GM23248 (cell line): ENCODE results near the gene PTCH1. TPM values are rescaled to one million over a fixed set of nuclear protein-coding genes. Genes with fewer than 3 reads are reported as not detected.
A peak's percentile ranks its signal among the peaks of the same experiment; 100 is the strongest.

Experiments
- DNase-seq: peaks from one replicate; pipeline ENCODE4 v3.0.0-alpha.2; 2015
- H2AFZ ChIP-seq: fragments of 200-600 bp; sonication (generic); 2 replicates; pipeline ENCODE4 v1.6.1; 2016; ENCODE audit warnings: antibody characterized with exemption
- H3F3A ChIP-seq: fragments of 200-600 bp; sonication (generic); 2 replicates; pipeline ENCODE4 v1.6.1; 2016; ENCODE audit warnings: mild to moderate bottlenecking, antibody characterized with exemption, mixed run types; ENCODE audit not compliant: insufficient read depth
- H3K27ac ChIP-seq: fragments of 200-600 bp; sonication (generic); 2 replicates; pipeline ENCODE4 v1.5.1; 2016; ENCODE audit warnings: mild to moderate bottlenecking
- H3K27me3 ChIP-seq: fragments of 200-600 bp; sonication (generic); replicated peaks from 2 replicates; pipeline ENCODE4 v1.6.1; 2016; ENCODE audit warnings: mild to moderate bottlenecking; ENCODE audit not compliant: insufficient read depth
- H3K36me3 ChIP-seq: fragments of 200-600 bp; sonication (generic); 2 replicates; pipeline ENCODE4 v1.6.1; 2016; ENCODE audit warnings: low read depth, mild to moderate bottlenecking
- H3K4me1 ChIP-seq: fragments of 200-600 bp; sonication (generic); 2 replicates; pipeline ENCODE4 v1.6.1; 2016; ENCODE audit warnings: mild to moderate bottlenecking; ENCODE audit not compliant: insufficient read depth
- H3K4me2 ChIP-seq: fragments of 200-600 bp; sonication (generic); one replicate; pipeline ENCODE4 v1.6.1; 2016; ENCODE audit warnings: mild to moderate bottlenecking; ENCODE audit not compliant: unreplicated experiment
- H3K4me3 ChIP-seq: fragments of 200-600 bp; sonication (generic); 2 replicates; pipeline ENCODE4 v1.5.1; 2016; ENCODE audit warnings: mild to moderate bottlenecking
- H3K79me2 ChIP-seq: fragments of 200-600 bp; sonication (generic); 2 replicates; pipeline ENCODE4 v1.6.1; 2016; ENCODE audit warnings: mild to moderate bottlenecking; ENCODE audit not compliant: insufficient read depth
- H3K9ac ChIP-seq: fragments of 200-600 bp; sonication (generic); 2 replicates; pipeline ENCODE4 v1.6.1; 2016; ENCODE audit warnings: mild to moderate bottlenecking
- H3K9me2 ChIP-seq: fragments of 200-600 bp; sonication (generic); 2 replicates; pipeline ENCODE4 v1.6.1; 2016; ENCODE audit warnings: mixed run types, mild to moderate bottlenecking, moderate library complexity; ENCODE audit not compliant: insufficient read depth
- H3K9me3 ChIP-seq: fragments of 200-600 bp; sonication (generic); one replicate; pipeline ENCODE4 v1.6.1; 2017; ENCODE audit warnings: low read depth
- H4K20me1 ChIP-seq: fragments of 200-600 bp; sonication (generic); 2 replicates; pipeline ENCODE4 v1.6.0; 2016; ENCODE audit not compliant: insufficient read depth
- EZH2 ChIP-seq: fragments of 200-600 bp; sonication (generic); IDR thresholded peaks from 2 replicates; pipeline ENCODE4 v1.6.1; 2018; ENCODE audit warnings: antibody characterized with exemption, mild to moderate bottlenecking; ENCODE audit not compliant: insufficient read depth, poor library complexity, severe bottlenecking
- EZH2phosphoT487 ChIP-seq: fragments of 200-600 bp; sonication (generic); IDR thresholded peaks from 2 replicates; pipeline ENCODE4 v1.6.1; 2018; ENCODE audit warnings: antibody characterized with exemption, moderate library complexity, mild to moderate bottlenecking, low read depth; ENCODE audit not compliant: insufficient read depth
- WGBS, 2 experiments: methylation state at CpG; one replicate each; pipeline ENCODE4 v1.1.6; 2015 to 2017; ENCODE audit warnings: low lambda C conversion rate in 2 of 2, low coverage in 1 of 2; ENCODE audit errors: missing lambda C conversion rate in 2 of 2; 5-methylcytosine and 5-hydroxymethylcytosine counted together
- in situ Hi-C: fragments of 300-500 bp; cut with MboI; formaldehyde crosslinking; loops from 2 replicates; pipeline ENCODE4 v1.15.0; 2020
- polyA plus RNA-seq: library from polyadenylated mRNA; unstranded; fragments of >200 nt; fragmentation: Nextera tagmentation; extraction: Ambion mirVana; gene quantifications from 2 replicates; pipeline ENCODE4 v1.2.1, GENCODE V29; 2016
- total RNA-seq: library from RNA; depleted of rRNA; stranded (reverse); fragments of >200 nt; shearing (Covaris generic); gene quantifications from 2 replicates; pipeline ENCODE4 v1.2.3, GENCODE V29; 2014; rRNA removed

PTCH1 gene
- total RNA-seq = 1.4 and 3.8 TPM in 2 replicates
- polyA plus RNA-seq = 5.5 and 7.3 TPM in 2 replicates

DNA sequence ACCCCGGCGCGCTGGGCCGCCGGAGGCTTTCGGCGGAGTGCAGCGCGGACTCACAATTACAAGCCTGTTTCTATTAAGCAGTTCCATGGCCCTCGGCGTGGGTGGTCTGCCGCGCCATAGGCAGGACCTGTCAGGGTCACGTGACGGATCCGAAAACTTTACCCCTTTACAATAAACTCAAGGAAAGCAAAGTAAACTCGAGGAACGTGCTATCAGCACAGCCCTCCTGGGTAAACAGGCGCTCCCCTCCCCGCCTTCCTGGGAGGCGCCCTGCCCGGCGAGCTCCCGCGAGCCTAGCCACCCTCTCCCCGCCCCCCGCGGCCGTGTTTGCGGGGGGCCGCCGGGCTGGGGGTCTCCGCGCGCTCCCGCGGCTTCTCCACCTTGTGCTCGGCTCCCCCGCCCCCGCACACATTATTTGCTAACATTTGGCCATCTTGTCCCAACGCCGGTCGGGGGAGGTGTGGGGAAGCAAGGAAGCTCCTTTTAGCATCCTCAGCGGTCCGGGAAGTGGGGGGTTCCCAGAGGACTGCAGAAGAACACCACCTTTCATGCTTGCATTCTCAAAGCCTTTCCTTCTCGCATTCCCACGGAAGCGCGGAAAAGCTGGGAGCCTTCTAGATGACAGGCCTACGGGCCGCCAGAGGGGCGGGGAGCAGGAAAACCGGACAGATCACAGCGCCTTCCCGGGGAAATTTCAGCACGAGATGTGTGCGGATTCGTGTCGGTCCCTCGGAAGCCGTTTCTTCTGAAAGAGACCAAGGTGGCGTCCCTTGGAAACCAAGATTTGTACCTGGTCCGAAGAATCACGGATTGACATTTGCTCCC lies at the start of gene PTCH1:
Gene PTCH1, minus strand, starts transcription at position 238 of the 825 bp plus-strand sequence.
- peak; percentile 75 for DNase-seq
- in situ Hi-C loops = no loop called here
- H3F3A ChIP-seq = no peaks in the 10 kb centered on the region
- no peak for TF ChIP-seq EZH2
- no peak for TF ChIP-seq EZH2phosphoT487
- H3K27ac ChIP-seq = no peak within 1 kb of the TSS
- 0 out of 2 replicates have a peak, but pooled peaks cover 3% of the 10 kb centered on the region for H3K4me1 ChIP-seq
- peak within 1 kb of the TSS; percentile 99 for H2AFZ ChIP-seq
- 3 to 4% methylated on average over 50 to 64 of the region's 64 CpGs for WGBS, 2 experiments
- no peaks in the 10 kb centered on the region for H3K9me2 ChIP-seq
- H3K36me3 ChIP-seq = no peaks in the 10 kb centered on the region
- no peaks in the 10 kb centered on the region for H4K20me1 ChIP-seq
- H3K4me2 ChIP-seq = peak within 1 kb of the TSS; percentile 92
- peaks cover 6% of the 10 kb centered on the region; the same call in 1 of the 2 replicates for H3K79me2 ChIP-seq
- H3K9ac ChIP-seq = peak within 1 kb of the TSS; percentile 46
- H3K9me3 ChIP-seq = no peaks in the 10 kb centered on the region
- H3K27me3 ChIP-seq = peaks cover 8% of the 10 kb centered on the region
- peak within 1 kb of the TSS; percentile 87 for H3K4me3 ChIP-seq

GRCh38 chr9:95565982-95566381 lies 49.2 kb upstream of the PTCH1 start:
- Histone ChIP-seq H3K9ac (no peak overlapping the region), H3K4me1 (0 out of 2 replicates have a peak, but pooled peaks cover 8% of the 10 kb centered on the region), H3K4me3 (no peak overlapping the region), H3K27ac (no peak overlapping the region), H3K79me2 (no peaks in the 10 kb centered on the region), H3K9me3 (no peaks in the 10 kb centered on the region), H3K4me2 (no peak overlapping the region), H4K20me1 (no peaks in the 10 kb centered on the region), H3F3A (no peaks in the 10 kb centered on the region), H3K27me3 (no peaks in the 10 kb centered on the region; the same call in 1 of the 2 replicates), H2AFZ (no peak overlapping the region), H3K36me3 (no peaks in the 10 kb centered on the region), H3K9me2 (no peaks in the 10 kb centered on the region)
- in situ Hi-C loops = no loop called here
- TF ChIP-seq EZH2phosphoT487 (no peak), EZH2 (no peak)
- WGBS, 2 experiments = 79 to 82% methylated on average over 5 of the region's 5 CpGs
- no peak for DNase-seq

GRCh38 chr9:95561913-95562312 lies 45.1 kb upstream of the PTCH1 start:
- H3K9ac ChIP-seq = no peak overlapping the region
- H2AFZ ChIP-seq = no peak overlapping the region
- no peaks in the 10 kb centered on the region for H3K9me2 ChIP-seq
- no peak overlapping the region for H3K4me2 ChIP-seq
- in situ Hi-C loops = no loop called here
- no peak overlapping the region for H3K27ac ChIP-seq
- no peak for DNase-seq
- no peaks in the 10 kb centered on the region for H3K4me1 ChIP-seq
- no peaks in the 10 kb centered on the region for H3K36me3 ChIP-seq
- H3K79me2 ChIP-seq = no peaks in the 10 kb centered on the region
- no peaks in the 10 kb centered on the region; the same call in 1 of the 2 replicates for H3K27me3 ChIP-seq
- TF ChIP-seq EZH2 (no peak), EZH2phosphoT487 (no peak)
- H3K9me3 ChIP-seq = no peaks in the 10 kb centered on the region
- no peaks in the 10 kb centered on the region for H4K20me1 ChIP-seq
- H3F3A ChIP-seq = no peaks in the 10 kb centered on the region
- no peak overlapping the region for H3K4me3 ChIP-seq
- 75 to 83% methylated on average over 12 of the region's 12 CpGs for WGBS, 2 experiments

- 71 to 82% methylated on average over 10 to 11 of the region's 11 CpGs for WGBS, 2 experiments
- Histone ChIP-seq H3K27ac (no peak overlapping the region), H3K27me3 (no peaks in the 10 kb centered on the region; the same call in 1 of the 2 replicates), H3K9me2 (no peaks in the 10 kb centered on the region), H3K9ac (no peak overlapping the region), H3K4me2 (no peak overlapping the region), H4K20me1 (no peaks in the 10 kb centered on the region), H3K79me2 (no peaks in the 10 kb centered on the region), H3K4me1 (no peaks in the 10 kb centered on the region), H3K9me3 (no peaks in the 10 kb centered on the region), H3F3A (no peaks in the 10 kb centered on the region), H2AFZ (no peak overlapping the region), H3K4me3 (no peak overlapping the region), H3K36me3 (no peaks in the 10 kb centered on the region)
- in situ Hi-C loops = no loop called here
- TF ChIP-seq EZH2phosphoT487 (no peak), EZH2 (no peak)
- DNase-seq = no peak
Measured at GRCh38 chr9:95557142-95557541, 40.4 kb upstream of the PTCH1 start.
